Activated T-cell treated with anti-CD3 and anti-CD28 coated beads, Interleukin-2, amount 50 U/mL, for 48 hours (primary cell): ENCODE data around the gene PREX1.

Experiments
- DNase-seq, 2 experiments: peaks; one replicate each; pipeline ENCODE4 v3.0.0-alpha.2; 2020

Gene PREX1

GRCh38 chr20:48629069-48629959, 198.5 kb downstream of the PREX1 start:
- DNase-seq, result no peak

- no peak for DNase-seq
Measured at GRCh38 chr20:48627737-48628128, 200.1 kb downstream of the PREX1 start.

DNA sequence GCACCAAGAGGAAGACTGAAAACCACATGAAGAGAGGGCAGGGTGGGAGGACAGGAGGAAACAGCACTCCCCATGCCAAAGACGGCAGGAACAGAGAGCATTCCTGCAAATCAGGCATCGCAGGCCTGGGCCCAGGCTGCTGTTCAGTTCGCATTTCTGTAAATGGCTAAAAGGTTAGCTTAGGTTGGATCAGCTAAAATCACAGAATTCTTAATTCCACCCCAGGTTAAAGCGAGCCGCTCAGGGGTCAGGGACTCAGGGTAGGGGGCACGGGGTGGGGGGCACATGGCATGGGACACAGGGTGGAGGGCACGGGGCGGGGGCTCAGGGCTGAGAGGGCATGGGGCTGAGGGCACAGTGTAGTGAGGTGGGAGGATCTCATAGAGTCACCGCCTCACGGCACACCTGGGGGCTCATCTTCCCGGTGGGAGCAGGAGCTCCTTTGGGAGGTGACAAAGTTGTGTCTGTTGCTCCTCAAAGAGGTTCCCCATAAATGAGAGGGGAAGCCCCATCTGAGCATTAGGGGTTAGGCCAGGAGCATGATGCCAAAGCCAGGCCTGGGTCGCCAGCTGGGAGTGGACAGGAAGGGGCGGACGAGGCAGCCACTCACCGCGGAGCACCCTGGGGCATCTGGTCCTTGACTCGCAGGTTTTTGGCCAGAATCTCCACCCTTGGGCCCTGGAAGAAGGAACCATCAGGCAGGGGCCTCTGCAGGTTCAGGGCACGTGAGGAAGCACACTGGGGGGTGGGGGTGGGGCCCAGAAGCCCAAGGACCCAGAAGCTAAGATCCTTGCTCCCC, 200.7 kb downstream of the PREX1 start:
- DNase-seq, result no peak

- no peak for DNase-seq
Measured at GRCh38 chr20:48626226-48626937, 201.4 kb downstream of the PREX1 start.

- DNase-seq, result no peak
Measured at GRCh38 chr20:48625136-48625900, 202.5 kb downstream of the PREX1 start.

DNA sequence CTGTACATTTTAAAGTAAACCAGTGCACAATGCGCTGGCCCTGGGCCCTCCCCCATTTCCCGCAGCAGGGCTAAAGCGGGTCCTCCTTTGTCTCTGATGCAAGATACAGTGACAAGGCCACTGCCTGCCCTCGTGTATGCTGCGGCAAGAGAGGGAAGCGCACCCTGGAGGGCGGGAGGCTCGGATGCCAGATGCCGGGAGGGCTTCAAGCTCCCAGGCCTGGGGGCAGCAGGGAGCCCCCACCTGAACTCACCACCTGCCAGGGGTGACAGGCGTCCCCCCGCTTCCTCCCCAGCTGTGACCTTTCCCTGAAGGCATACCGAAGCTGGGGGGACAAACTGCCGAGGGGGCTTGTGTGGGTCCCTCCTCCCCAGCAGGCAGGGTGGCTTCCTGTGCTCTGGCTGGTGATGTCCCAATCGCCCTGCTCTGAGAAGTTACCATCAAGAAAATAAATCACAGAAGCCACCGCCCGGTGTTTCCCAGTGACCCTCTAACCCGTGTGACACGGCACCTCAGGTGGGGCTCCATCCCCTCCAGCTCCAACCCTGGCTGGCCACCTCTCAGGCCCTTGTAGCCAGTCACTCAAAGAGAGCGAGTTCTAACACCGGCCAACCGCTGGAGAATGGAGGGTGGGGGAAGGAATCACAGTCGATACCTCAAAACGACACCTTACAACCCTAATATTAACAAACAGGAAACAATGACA, 203.3 kb downstream of the PREX1 start:
- no peak for DNase-seq

- no peak for DNase-seq
Measured at GRCh38 chr20:48623906-48624265, 203.9 kb downstream of the PREX1 start.

GRCh38 chr20:48623176-48623905, 204.5 kb downstream of the PREX1 start:
- no peak for DNase-seq

GRCh38 chr20:48622421-48622820, 205.4 kb downstream of the PREX1 start:
- no peak for DNase-seq

DNA sequence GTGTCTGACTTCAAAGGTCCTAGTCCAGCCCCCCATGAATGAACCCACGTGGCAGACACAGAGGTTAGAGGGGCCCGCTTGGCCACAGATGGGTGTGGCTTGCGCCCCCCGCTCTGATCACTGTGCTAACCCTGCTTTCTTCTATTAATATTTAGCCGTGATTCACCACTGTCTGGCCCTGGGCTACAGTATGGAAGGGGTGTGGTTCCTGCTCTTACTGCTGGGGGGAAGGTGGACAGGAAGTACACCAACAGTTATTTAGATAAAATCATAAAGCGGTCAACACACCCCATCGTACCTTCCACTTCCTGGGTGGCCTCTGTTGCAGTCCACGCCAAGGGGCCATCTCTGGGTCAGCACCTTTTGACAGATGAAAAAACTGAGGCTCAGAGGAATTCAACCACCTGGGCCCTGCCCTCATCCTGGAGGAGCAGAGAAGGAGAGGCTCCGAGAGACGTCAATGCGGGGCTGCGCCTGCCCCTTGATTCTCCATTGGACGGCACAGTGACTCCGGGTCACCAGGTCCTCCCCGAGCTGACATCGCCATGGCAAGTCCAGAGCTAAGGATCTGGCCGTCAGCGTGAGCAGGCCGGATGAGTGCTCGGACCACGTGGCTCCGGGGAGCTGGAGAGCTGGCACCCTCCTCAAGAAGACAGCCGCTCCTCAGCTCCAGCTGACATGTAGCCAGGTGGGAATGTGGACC, 206.3 kb downstream of the PREX1 start:
- DNase-seq, result no peak

DNA sequence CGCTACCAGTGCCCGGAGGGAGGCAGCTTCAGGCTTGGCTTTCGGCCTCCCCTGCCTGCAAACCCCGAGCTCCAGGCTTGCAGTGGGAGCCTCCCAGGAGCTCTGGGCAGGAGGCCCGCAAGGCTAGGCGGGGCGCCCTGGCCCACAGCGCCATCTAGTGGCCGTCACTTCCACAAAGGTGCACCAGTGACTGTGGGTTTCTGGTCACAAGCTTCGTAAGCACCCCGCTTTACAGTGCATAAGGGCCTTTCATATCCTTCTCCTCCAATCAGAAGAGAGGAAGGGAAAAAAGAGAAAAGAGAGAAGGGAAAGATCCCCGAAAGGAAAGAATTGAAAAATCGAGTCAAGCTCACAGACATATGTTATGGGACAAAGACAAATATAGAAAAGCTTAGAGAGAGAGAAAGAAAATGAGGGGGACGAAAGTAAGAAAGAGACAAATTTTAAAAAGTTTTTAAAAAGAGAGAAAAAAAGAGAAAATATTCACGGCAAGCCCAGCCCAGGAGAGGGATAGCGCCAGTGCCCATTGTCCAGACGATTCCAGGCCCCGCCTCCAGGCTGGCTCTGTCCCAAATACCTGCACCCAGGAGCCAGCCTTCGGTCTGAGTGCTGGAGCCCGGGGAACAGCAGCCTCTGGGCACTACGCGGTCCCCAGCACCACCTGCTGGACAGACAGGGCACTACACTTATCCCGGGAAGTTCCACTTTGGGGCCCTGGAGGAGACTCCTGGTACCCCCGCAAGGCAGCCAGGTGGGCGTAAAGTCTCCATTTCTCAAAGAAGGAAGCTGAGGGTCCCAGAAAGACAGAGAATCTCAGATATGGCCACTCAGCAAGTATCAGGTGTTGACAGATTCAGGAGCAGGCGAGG, 207.1 kb downstream of the PREX1 start:
- DNase-seq, result peak; percentile 83 to 85

DNA sequence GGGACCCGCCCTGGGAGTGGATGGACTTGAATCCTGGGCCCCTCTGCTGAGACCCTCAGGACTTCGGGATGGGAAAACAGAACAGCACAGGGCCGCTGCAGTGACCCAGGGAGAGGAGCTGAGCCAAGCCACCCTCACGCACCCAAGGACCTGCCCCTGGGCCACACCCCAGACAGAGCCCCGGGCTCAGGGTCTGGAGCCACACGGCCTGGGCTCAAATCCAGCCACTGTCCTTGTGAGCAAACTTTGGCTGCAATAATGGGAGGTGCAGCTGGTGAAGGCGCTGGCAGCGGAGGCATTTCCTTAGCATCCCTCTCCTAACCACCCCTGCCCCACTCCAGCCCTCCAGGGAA, 207.7 kb downstream of the PREX1 start:
- DNase-seq, result no peak

DNA sequence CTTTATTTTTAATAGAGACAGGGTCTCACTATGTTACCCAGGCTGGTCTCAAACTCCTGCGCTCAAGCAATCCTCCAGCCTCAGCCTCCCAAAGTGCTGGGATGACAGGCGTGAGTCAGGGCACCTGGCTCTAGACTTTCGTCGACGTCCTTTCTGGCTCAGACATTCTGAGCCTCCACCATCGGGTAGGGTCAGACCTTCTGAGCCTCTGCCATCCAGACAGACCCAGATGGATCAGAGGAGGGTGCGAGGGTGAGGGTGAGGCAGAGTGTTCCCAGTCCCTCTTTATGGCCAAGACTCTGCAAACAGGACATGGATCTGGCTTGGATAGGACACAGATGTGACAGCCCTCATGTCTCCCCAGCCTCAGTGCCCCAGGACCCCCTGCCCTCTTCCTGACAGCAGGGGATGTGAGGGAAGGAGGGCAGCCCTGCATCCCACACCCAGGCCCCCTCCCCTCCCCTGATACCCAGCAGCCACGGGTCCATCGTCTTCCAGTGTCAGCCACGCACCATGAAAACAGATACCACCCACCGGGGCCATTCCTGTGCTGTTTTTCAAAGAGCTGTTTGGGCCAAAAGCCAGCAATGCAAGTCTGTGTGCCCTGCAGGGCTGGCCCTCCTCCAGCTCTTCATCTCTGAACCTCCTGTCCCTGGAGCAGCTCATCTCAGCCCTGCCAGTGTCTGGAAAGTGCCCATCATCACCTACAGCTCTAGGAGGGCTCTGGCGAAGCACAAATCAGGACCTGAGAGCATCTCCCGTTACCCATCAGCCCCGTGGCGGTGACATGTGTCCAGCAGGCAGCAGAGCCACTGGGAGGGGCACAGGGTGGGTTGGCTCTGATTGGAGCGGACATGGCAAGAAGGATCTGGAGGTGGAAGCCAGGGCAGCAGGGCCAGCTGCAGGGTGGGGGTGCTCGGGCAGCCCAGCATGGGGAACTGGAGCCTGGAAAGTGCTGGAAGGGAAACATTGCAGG, 208.4 kb downstream of the PREX1 start:
- no peak for DNase-seq

- no peak for DNase-seq
Measured at GRCh38 chr20:48618631-48619030, 209.2 kb downstream of the PREX1 start.

DNA sequence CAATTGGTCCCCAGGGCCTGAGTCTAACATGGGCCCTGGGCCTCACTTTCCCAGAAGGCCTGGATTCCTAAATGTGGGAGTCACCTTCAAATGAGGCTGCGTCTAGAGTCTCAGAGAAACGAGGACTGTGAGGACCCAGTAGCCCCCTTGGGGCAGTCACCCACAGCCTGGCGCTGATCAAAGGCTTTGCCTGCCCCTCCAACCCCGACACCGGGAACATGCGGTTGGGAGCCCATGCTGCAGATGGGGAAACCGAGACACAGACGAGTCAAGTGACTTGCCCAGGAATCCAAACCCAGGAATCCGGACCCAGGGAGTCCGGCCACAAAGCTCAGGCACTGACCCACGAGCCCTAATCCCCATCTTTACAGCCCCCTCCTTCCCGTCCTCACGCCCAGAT, 209.7 kb downstream of the PREX1 start:
- no peak for DNase-seq

- no peak for DNase-seq
Measured at GRCh38 chr20:48617481-48617880, 210.3 kb downstream of the PREX1 start.

DNA sequence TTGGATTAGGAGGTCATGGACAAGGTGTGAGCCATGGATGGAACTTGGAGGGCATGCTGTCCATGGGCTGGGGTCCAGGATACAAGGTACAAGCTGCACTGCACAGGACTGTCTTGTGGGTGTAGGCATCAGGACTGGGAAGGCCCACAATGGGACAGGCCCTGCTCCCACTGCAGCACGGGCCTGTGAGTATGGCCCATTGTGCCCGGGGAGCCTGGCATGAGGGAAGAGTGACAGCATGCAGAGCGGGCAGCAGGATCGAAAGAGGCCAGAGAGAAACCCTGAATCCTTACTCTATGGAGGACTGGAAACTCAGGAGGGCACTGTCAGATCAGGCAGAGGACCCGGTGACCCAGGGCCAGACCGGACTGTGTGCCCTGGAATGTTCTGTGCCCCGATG, 211.3 kb downstream of the PREX1 start:
- no peak for DNase-seq

- no peak for DNase-seq
Measured at GRCh38 chr20:48615871-48616270, 211.9 kb downstream of the PREX1 start.
